Measurements from ENCODE around the gene ADCY5. TPM values are rescaled to one million over a fixed set of nuclear protein-coding genes. Genes with fewer than 3 reads are reported as not detected.
A peak's percentile ranks its signal among the peaks of the same experiment; 100 is the strongest.

The ADCY5 gene
- total RNA-seq, 1 experiment from 2014 or later, result 0.82 TPM

DNA sequence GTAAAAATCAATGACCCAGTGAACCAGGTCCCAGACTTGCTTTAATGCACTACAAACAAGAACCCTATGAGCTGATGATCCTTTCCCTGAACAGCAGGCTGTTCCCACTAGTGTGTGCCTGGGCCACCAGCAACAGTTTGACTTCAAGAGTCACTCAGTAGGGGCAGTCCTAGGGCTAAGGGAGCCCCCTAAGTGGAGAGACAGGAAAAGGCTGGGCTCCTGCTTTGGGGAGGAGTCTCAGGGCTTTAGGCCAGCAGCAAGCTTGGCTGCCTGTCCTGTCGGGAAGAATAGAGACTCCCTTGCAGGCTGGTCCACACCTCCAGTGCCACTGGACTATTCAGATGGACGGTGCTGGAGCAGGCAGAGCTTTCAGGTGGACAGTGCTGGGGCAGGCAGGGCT is 29.4 kb upstream of the ADCY5 start:
- Histone ChIP-seq H3K4me1 (replicated peaks) (no peaks in the 10 kb centered on the region), H3K27ac (no peak overlapping the region), H3K27me3 (replicated peaks) (peaks cover 18% of the 10 kb centered on the region), H3K36me3 (no peaks in the 10 kb centered on the region), H3K4me3 (no peak overlapping the region), H3K9me3 (replicated peaks) (no peaks in the 10 kb centered on the region)
- DNase-seq (ENCODE audit: low read depth in 1 of 2, low spot score in 2 of 2), result no peak

DNA sequence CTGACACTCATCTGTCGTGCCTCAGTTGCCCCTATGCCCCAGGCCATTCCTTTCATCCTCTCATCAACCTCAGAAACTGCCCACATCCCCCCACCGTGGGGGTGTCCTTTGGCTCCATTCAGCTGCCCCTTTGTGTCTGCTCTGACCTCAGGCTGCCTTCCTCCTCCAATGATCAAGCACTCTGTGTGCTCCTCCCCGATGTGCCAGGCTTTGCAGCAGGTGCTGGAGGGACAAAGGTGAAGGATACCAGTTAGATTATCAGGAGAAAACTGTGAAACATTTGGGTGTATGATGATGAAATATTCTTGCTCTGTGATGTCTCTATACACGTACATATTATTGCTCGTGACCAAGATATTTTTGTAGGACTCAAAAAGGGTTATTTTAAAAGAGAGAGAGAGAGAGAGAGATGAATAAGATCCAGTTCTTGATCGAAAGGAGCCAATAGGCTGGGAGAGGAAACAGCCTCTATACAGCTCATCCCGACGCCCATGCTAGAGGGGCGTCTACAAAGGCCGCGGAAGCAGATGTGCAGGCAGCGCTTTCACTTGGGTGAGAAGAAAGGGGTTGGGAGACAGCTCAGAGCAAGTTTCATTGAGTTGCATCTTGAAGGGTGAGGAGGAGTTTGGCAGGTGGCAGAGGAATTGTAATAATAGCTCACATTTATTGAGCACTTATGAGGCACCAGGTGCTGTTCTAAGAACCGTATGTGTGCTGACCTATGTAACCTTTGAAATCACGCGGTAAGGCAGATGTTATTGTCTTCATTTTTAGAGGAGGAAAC is 28.3 kb upstream of the ADCY5 start:
- DNase-seq (ENCODE audit: low read depth in 1 of 2, low spot score in 2 of 2), result no peak
- no peaks in the 10 kb centered on the region for H3K36me3 ChIP-seq
- no peaks in the 10 kb centered on the region for H3K4me1 ChIP-seq (replicated peaks)
- no peak overlapping the region for H3K4me3 ChIP-seq
- peaks cover 18% of the 10 kb centered on the region for H3K27me3 ChIP-seq (replicated peaks)
- H3K9me3 ChIP-seq (replicated peaks), result no peaks in the 10 kb centered on the region
- no peak overlapping the region for H3K27ac ChIP-seq

DNA sequence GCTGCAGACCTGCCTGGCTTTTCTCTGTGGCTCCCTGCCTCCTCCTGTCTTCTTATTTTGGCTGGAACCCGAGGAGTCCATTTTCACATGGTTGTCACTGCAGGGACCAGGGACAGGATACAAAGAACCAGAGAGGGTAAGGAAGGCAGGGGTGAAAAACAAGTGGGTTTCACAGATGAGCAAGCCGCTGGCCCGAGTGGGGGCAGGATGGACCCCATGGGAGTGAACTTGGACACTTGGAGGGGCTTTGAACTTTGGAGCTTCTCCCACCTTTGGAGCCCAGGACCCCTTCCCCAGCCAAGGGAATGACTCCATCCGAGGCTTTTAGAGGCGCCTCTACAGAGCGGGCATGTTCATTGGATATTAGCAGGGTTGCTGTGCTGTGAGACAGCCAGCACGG is 26.9 kb upstream of the ADCY5 start:
- Histone ChIP-seq H3K36me3 (no peaks in the 10 kb centered on the region), H3K27me3 (replicated peaks) (peaks cover 18% of the 10 kb centered on the region), H3K27ac (no peak overlapping the region), H3K4me1 (replicated peaks) (no peaks in the 10 kb centered on the region), H3K9me3 (replicated peaks) (no peaks in the 10 kb centered on the region), H3K4me3 (no peak overlapping the region)
- no peak for DNase-seq (ENCODE audit: low read depth in 1 of 2, low spot score in 2 of 2)

DNA sequence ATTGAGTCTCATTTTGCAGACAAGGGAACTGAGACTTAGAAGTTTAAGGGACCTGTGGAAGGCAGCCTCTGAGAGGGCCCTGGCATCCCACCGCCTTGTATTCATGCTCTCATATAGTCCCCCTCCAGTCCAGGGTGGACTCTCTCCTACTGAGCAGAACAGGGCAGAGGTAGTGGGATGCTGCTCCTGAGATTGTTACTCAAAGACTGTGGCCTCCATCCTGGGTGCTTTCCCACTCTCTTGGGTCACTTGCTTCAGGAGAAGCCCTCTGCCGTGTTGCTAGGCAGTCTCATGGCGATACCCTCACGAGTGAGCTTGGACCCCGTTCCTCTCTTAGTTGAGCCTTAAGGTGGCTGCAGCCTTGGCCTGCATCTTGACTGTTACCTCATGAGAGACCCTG is 22.2 kb upstream of the ADCY5 start:
- no peaks in the 10 kb centered on the region for H3K36me3 ChIP-seq
- DNase-seq (ENCODE audit: low read depth in 1 of 2, low spot score in 2 of 2), result no peak
- no peak overlapping the region for H3K4me3 ChIP-seq
- H3K9me3 ChIP-seq (replicated peaks), result no peaks in the 10 kb centered on the region
- H3K27ac ChIP-seq, result no peak overlapping the region
- no peaks in the 10 kb centered on the region for H3K4me1 ChIP-seq (replicated peaks)
- H3K27me3 ChIP-seq (replicated peaks), result peaks cover 26% of the 10 kb centered on the region

DNA sequence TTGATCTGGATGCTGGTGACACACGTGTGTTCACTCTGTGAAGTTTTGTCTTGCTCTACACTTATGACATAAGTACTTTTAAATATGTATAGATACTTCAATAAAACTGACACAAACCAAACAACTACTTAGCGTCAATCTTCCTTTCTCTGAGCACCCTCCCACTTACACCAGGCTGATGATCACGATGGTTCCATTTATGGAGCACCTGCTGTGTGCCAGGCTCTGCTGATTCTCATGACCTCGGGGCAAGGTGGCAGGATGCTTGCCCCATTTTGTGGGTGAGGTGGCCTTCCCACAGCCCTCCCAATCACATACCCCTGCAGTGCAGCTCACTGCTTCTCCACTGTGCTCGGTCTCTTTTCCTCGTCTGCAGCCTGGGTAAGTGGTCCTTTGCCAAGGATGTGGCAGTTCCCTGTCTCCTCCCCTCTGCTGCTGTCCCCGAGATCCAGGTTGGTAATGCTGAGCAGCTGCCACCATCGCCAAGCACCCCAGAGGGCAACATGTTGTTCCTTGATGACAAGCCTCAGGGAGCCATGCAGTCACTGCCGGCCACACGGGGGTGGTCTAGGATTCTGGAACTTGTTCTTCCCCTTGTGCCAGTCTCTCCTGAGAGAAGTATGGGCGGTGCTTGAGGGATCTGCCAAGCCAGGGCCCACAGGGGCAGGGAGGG is 20.6 kb upstream of the ADCY5 start:
- H3K36me3 ChIP-seq, result no peaks in the 10 kb centered on the region

DNA sequence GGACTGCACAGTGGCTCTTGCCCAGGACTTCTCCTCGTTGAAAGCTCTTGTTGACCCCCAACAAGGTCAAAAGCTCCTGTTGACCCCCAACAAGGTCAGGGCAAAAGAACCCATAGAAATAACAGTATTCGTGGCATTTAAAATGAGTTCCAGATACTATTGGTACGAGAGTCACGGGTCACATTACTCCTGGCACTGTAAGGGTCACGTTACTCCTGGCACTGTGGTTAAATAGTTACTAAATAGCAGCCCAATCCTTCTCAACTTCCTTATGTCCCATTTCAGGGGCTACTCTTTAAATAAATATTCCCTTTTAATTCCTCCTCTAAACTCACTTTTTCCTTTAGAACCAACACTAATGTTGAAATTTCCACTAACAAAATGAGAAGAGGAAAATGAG is 18.2 kb upstream of the ADCY5 start:
- Histone ChIP-seq H3K4me1 (replicated peaks) (no peaks in the 10 kb centered on the region), H3K9me3 (replicated peaks) (no peaks in the 10 kb centered on the region), H3K4me3 (no peak overlapping the region), H3K27me3 (replicated peaks) (peaks cover 33% of the 10 kb centered on the region), H3K27ac (no peak overlapping the region), H3K36me3 (no peaks in the 10 kb centered on the region)
- no peak for DNase-seq (ENCODE audit: low read depth in 1 of 2, low spot score in 2 of 2)

More for the DNA sequence above, 20.6 kb upstream of the ADCY5 start:
- H3K4me1 ChIP-seq (replicated peaks), result no peaks in the 10 kb centered on the region
- DNase-seq (ENCODE audit: low read depth in 1 of 2, low spot score in 2 of 2), result no peak
- no peaks in the 10 kb centered on the region for H3K9me3 ChIP-seq (replicated peaks)
- peaks cover 19% of the 10 kb centered on the region for H3K27me3 ChIP-seq (replicated peaks)
- no peak overlapping the region for H3K27ac ChIP-seq
- no peak overlapping the region for H3K4me3 ChIP-seq

DNA sequence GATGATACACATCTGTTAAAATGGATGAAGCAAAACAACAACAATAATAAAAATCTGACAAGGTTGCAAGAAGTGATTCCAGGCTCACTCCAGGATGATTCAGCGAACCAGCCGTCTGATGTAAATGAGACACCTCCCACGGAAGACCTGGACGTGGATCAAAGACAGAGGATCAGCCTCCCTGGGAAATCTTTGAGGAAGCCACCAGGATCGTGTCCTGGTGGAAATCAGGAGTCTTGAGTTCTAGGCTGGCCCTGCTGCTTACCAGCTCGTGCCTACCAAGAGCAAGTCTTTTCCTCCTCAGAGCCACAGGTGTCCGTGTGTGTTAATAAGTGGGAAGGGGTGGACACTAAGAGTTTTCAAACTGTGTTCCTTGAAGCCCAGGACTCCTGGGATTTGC is 15.3 kb upstream of the ADCY5 start:
- Histone ChIP-seq H3K9me3 (replicated peaks) (no peaks in the 10 kb centered on the region), H3K4me1 (replicated peaks) (no peaks in the 10 kb centered on the region), H3K36me3 (no peaks in the 10 kb centered on the region), H3K4me3 (no peak overlapping the region), H3K27me3 (replicated peaks) (peaks cover 36% of the 10 kb centered on the region), H3K27ac (no peak overlapping the region)
- no peak for DNase-seq (ENCODE audit: low read depth in 1 of 2, low spot score in 2 of 2)

DNA sequence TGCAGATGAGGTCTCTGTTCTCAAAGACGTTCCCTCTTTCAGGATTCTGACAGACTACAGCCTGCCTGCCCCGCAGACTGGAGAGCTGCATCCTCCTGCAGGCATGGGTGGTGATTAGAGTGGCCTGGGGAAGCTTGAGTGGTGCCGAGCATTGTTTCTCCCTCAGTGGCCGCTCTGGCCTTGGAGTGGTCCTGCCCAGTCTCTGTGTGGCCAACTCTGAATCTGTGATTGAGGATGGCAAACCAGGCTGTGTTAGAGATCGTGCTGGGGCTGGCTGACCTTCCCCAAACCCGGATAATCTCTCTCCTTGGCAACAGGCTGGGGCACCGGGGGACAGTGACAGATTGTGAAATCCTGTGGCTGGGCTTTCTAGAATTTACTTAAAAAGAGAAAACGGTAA is 11.0 kb upstream of the ADCY5 start:
- Histone ChIP-seq H3K36me3 (no peaks in the 10 kb centered on the region), H3K27me3 (replicated peaks) (peaks cover 43% of the 10 kb centered on the region), H3K4me3 (no peak overlapping the region), H3K9me3 (replicated peaks) (no peaks in the 10 kb centered on the region), H3K4me1 (replicated peaks) (no peaks in the 10 kb centered on the region), H3K27ac (no peak overlapping the region)
- no peak for DNase-seq (ENCODE audit: low read depth in 1 of 2, low spot score in 2 of 2)

DNA sequence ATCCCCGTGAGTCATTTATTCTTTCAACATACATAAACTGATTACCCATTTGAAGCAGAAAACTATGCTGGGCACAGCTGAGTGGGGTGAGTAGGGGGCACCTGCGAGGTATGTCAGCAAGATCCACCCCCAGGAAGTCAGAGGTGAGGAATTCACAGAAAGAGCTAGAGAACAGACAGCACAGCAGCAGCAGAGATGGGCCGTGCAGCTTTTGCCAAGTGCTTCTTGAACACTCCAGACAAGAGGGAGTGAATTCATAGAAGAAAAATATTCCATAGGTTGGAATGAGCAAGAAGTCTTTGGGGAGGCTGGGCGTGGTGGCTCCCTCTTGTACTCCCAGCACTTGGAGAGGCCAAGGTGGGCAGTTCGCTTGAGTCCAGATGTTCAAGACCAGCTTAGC is 9.4 kb upstream of the ADCY5 start:
- no peaks in the 10 kb centered on the region for H3K4me1 ChIP-seq (replicated peaks)
- H3K27me3 ChIP-seq (replicated peaks), result peaks cover 35% of the 10 kb centered on the region
- no peaks in the 10 kb centered on the region for H3K9me3 ChIP-seq (replicated peaks)
- H3K27ac ChIP-seq, result no peak overlapping the region
- no peak overlapping the region for H3K4me3 ChIP-seq
- H3K36me3 ChIP-seq, result no peaks in the 10 kb centered on the region
- DNase-seq (ENCODE audit: low read depth in 1 of 2, low spot score in 2 of 2), result no peak

DNA sequence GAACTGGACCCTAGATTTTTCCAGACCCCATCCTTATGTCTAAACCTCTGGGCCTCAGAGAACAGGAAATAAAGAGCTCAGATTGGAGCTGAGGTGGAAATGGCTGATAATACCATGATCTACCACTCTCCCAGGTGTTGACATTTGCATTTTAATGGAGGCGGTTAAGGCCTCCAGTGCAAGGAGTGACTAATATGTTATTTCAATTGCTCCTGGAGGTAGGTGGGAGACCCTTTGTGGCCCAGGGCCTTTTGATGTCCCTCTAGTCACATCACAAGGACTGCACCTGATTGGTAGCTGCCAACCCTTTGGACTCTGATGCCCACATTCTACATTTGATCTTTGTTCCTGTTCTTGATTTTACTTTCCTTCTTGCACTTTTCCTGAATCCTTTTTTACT is 9.0 kb upstream of the ADCY5 start:
- H3K27me3 ChIP-seq (replicated peaks), result peaks cover 34% of the 10 kb centered on the region
- H3K36me3 ChIP-seq, result no peaks in the 10 kb centered on the region
- H3K9me3 ChIP-seq (replicated peaks), result no peaks in the 10 kb centered on the region
- no peak for DNase-seq (ENCODE audit: low read depth in 1 of 2, low spot score in 2 of 2)
- H3K27ac ChIP-seq, result no peak overlapping the region
- no peaks in the 10 kb centered on the region for H3K4me1 ChIP-seq (replicated peaks)
- H3K4me3 ChIP-seq, result no peak overlapping the region

DNA sequence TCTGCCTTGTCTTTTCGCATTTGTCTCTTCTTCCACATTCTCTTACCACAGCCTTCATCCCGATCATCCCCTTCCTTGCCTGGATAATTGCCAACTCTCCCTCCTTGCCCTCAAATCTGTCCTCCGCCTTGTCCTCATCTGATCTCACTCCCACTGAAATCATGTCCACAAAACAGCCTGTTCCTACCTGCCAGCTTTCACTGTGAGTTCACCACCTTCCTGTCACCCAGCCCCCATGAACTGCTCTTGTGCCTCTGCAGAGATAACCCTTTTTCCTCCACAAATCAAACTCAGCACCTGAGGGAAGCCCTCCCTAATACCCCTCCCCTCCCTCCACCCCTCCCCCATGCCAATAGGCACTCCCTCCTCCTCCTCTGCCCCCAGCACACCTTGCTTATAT is 4.8 kb upstream of the ADCY5 start:
- H3K27me3 ChIP-seq (replicated peaks), result peaks cover 45% of the 10 kb centered on the region
- H3K4me1 ChIP-seq (replicated peaks), result peaks cover 10% of the 10 kb centered on the region
- H3K27ac ChIP-seq, result no peak overlapping the region
- no peaks in the 10 kb centered on the region for H3K9me3 ChIP-seq (replicated peaks)
- H3K4me3 ChIP-seq, result no peak overlapping the region
- no peaks in the 10 kb centered on the region for H3K36me3 ChIP-seq
- no peak for DNase-seq (ENCODE audit: low read depth in 1 of 2, low spot score in 2 of 2)

DNA sequence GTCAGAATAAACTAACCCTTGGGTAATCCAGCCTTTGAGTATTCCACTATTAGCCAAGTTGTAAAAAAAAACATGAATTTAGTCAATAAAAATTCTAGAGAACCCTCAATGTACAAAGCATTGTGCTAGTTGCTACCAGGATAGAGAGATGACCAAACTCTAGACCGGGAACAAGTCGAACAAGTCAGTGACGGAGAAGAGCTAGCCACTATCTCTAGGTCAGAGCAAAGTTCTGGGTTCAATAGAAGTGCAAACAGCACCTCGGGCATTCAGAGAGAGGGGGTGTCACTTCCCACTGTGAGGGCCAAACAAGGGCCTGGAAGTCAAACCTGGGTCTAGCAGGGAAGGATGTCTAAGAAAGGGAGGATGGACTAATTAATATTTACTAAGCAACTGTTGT is 2.3 kb upstream of the ADCY5 start:
- Histone ChIP-seq H3K27ac (no peak overlapping the region), H3K36me3 (no peaks in the 10 kb centered on the region), H3K9me3 (replicated peaks) (peaks cover 6% of the 10 kb centered on the region), H3K27me3 (replicated peaks) (peaks cover 44% of the 10 kb centered on the region), H3K4me1 (replicated peaks) (peaks cover 17% of the 10 kb centered on the region), H3K4me3 (no peak overlapping the region)
- no peak for DNase-seq (ENCODE audit: low read depth in 1 of 2, low spot score in 2 of 2)

DNA sequence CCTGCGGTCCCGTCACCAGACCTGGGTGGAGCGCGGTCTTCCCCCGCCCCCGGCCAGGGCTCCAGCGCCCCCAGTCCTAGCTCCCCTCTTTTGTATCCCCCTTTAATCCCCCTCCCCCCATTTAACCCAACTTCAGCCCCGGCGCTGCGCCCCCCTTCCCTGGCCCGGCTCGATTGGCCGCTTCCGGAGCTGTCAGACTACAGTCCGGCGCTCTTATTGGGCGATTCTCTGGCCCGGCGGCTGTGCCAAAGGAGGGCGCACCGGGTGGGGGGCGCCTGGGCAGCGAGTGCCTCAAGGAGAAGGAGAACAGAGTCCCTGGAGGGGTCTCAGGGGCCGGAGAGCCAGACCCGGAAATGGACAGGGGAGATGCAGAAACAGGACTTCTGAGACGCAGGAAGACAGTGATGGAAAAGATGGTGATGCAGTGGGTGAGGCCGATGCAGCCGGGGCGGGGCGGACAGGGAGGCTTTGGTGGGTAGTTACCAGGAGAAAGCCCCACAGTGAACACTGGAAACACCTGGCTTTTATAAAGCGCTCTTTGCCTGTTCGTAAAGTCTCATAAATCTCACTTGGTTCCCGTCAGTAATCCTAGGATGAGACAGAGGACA is 1.2 kb upstream of the ADCY5 start:
- Histone ChIP-seq H3K4me3 (peak overlapping the region; percentile 43), H3K27me3 (replicated peaks) (peaks cover 47% of the 10 kb centered on the region), H3K27ac (no peak overlapping the region), H3K4me1 (replicated peaks) (peaks cover 17% of the 10 kb centered on the region), H3K36me3 (no peaks in the 10 kb centered on the region), H3K9me3 (replicated peaks) (peaks cover 6% of the 10 kb centered on the region)
- no peak for DNase-seq (ENCODE audit: low read depth in 1 of 2, low spot score in 2 of 2)

Data from SJSA1 (cell line).